Cardiac septum (tissue), 1 donor: ENCODE measurements around the gene CCDC6. TPM values are rescaled to one million over a fixed set of nuclear protein-coding genes. Genes with fewer than 3 reads are reported as not detected.
"Not testable (repeated sequence)": the region's sequence is repeated elsewhere in the genome, so short reads cannot be mapped to it uniquely, and the experiment has no call there.

Experiments used
- DNase-seq: peaks from one replicate; pipeline ENCODE4 v3.0.0-alpha.2; 2020; ENCODE audit warnings: low spot score
- intact Hi-C: fragments of 100-400 bp; cut with DNase I; formaldehyde crosslinking; loops from one replicate; pipeline ENCODE4 v1.14.0; 2022
- total RNA-seq: library from RNA; stranded (reverse); fragmentation: NEBNext Ultra II Directional; extraction: Animal tissue kit (Norgen Biotek cat#: 25700); gene quantifications from one replicate; pipeline ENCODE4 v1.2.1, GENCODE V29; 2021
- donor health status: DM: no; HTN: no; CAD: no.

Gene CCDC6
- total RNA-seq, 1 donor from 2014 or later: 20.0 TPM

DNA sequence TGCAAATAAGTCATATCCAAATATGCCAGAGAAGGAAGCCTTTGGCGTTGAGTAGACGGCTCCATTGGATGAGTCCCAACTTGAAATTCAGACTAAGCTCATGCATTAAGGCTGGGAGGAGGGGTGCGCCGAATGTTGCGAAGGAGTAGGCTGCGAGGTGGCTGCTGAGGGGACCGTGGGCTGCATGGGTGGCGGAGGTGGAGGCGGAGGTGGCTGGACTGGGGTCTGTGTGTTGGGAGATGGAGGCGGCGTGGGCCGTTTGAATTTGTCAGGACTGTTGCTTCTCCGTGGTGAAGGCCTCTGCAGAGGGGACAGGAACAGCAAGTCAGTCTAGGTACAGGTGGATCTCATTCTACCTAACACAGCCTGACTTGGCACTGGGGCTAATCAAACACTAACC is 113.5 kb downstream of the CCDC6 start:
- DNase-seq: no peak
- intact Hi-C loops: no loop called here

DNA sequence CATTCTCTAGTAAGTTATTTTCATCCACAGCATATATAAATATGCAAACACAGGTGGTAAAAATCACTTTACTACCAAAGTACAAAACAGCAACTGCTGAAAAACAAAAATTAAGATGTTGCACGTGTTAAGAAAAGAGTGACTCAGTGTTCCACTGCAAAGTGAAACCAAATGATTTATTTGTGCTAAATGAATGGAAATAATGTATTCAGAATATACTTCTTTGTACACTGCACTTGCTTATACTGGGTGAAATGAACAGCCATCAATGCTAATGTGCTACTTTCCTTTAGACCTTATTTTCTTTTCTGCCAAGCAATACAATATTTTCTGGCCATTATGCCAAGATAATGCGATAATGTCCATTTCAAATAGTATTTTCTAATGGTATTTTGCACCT is 114.8 kb downstream of the CCDC6 start:
- no peak for DNase-seq
- intact Hi-C loops: no loop called here

DNA sequence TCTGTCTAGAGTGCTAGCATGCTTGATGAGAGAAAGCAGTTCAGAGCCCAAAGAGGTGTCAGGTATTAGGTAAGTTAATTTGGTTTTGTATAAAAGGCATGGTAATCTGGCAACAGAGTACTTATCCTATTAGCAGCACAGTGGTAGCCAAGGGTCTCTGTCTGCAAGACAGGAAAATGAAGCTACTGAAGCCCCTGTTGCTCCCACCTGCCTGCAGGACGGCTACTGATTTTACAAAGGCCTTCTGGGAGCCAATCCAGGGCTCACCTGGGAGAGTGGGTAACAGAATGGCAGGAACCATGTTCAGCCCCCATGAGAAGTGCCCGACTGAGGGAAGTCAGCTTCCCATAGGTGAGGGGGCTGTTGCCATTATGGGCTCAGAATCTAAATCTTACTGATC is 116.3 kb downstream of the CCDC6 start:
- intact Hi-C loops, DNase-seq: not testable (repeated sequence)

DNA sequence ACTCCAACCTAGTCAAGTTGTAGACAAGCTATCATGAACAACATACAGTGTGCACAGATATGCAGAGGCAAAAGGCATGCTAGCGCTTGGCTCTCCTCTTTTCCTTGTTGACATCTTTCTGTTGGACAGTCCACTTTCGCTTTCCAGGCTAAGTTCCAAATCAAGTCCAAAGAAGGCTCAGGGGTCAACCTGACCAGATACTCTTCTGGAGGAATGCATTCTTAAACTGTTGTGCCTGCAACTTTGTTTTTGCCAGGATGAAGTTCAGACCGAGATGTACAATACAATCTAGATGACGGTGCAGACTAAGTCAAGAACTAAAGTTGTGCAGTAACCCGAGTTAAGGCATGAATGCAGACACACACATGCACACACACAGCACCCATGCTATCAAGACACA is 117.4 kb downstream of the CCDC6 start:
- intact Hi-C loops, DNase-seq: not testable (repeated sequence)

DNA sequence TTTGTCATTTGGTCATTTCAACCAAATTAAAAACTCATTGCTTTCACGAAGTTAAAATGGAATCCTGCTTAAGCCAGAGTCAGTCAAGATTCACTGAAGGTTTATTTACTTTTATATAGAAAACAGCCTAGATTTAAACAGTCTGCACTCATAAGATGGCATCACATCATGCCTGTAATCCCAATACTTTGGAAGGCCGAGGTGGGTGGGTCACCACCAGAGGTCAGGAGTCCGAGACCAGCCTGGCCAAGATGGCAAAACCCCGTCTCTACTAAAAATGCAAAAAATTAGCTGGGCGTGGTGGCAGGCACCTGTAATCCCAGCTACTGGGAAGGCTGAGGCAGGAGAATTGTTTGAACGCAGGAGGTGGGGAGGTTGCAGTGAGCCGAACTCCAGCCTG is 119.3 kb downstream of the CCDC6 start:
- DNase-seq, intact Hi-C loops: not testable (repeated sequence)

DNA sequence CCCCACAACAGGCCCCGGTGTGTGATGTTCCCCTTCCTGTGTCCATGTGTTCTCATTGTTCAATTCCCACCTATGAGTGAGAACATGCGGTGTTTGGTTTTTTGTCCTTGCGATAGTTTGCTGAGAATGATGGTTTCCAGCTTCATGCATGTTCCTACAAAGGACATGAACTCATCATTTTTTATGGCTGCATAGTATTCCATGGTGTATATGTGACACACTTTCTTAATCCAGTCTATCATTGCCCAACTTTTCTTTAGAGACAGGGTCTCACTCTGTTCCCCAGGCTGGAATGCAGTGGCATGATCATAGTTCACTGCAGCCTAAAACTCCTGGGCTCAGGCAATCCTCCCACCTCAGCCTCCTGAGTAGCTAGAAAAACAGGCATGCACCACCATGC is 120.9 kb downstream of the CCDC6 start:
- intact Hi-C loops, DNase-seq: not testable (repeated sequence)

DNA sequence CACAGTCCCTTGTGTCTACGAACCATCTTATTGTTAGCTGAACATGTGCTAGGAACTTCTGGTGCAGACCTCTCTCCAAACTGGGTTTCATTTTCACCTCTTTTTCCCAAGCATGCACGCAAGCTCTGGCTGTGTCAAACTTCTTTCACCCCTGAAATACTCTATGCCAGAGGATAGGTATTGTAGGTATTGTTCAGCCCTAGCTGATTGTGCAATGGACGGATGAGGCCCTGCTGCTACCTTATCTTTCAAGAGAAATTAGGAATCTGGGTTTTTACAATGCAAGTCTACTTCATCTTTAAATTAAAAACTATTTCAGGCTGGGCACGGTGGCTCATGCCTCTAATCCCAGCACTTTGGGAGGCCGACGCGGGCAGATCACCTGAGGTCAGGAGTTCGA is 124.8 kb downstream of the CCDC6 start:
- intact Hi-C loops: no loop called here
- DNase-seq: no peak

DNA sequence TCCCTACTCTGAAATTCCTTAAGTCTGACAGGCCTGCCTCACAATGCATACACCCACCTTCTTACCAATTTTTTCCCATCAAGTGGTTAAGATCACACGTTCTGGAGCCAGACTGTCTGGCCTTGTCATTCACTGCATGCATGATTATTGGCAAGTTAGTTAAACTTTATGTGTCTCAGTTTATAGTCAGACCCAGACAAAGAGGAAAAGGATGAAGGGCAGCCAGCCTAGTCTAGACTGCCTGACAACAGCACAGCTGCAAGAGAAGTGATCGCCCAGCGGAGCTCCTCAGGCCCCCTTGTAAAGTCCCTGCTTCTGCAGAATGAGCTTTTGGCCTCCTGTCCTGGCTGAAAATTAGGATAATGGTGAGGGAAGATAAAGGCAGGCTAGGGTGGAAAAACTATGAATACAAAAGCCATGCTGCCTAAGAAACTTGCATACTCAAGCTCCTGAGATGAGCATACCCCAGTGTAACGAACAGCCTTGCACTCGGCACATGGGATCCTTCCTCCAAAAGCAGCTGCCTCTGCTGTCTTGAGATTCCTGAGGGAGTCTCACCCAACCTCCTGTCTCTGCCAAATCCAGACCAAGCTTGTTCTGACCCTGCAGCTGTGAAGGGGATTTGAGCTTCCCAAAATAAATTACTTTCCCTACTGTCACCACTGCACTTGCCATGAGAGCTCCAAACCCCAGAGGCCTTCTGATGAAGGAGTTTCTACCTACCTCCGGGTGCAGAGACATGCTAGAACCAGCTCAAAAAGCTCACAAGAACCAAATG is 126.4 kb downstream of the CCDC6 start:
- intact Hi-C loops: no loop called here
- DNase-seq: no peak

DNA sequence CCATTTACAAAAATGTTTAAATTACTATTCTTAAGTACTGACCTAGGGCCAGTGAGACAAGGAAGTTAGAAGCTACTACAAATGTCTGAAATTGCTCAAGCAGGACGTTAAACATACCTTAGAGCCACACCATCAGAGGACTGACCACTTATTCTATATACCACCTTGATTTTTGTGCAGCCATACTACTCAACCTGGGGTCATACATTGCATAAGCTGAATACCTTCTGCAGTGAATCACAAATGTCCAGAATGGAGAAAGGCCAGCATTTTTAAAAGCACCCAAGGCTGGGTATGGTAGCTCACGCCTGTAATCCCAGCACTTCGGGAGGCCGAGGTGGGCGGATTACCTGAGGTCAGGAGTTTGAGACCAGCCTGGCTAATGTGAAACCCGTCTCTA is 131.9 kb downstream of the CCDC6 start:
- DNase-seq: no peak
- intact Hi-C loops: no loop called here

DNA sequence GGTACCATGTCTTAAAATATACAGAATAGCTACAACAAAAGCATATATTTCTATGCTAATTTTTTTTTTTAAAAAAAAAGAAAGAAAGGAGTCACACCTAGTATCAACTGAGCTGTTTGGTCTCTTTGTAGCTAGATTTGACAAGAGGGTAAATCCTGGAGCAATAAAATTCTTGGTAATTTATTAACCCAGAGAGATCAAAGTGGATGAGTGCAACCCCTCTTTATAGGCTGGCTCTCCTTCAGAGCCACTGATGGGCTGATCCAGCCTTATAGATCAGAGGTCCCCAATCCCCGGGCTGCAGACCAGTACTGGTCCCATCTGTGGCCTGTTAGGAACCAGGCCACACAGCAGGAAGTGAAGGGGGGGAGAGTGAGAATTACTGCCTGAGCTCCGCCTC is 133.3 kb downstream of the CCDC6 start:
- intact Hi-C loops: no loop called here
- no peak for DNase-seq

DNA sequence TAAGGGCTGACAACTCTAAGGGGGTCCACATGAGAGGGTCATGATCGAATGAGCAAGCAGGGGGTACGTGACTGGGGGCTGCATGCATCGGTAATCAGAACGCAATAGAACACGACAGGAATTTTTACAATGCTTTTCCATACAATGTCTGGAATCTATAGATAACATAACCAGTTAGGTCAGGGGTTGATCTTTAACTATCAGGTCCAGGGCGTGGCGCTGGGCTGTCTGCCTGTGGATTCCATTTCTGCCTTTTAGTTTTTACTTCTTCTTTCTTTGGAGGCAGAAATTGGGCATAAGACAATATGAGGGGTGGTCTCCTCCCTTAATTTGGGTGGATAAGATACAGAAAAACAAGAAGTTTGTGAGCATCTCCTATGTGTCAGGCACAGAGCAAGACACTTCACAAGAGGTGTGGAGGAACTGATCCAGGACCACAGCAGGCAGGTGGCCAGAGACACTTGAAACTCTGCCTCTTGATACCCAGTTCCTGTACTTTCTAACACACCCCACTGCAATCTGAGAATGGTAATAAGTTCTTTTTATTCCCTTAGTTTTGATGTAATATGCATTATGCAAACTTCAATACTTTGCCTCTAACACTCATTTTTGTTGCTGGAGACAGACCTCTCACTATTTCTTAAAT is 135.1 kb downstream of the CCDC6 start:
- DNase-seq: no peak
- intact Hi-C loops: no loop called here

DNA sequence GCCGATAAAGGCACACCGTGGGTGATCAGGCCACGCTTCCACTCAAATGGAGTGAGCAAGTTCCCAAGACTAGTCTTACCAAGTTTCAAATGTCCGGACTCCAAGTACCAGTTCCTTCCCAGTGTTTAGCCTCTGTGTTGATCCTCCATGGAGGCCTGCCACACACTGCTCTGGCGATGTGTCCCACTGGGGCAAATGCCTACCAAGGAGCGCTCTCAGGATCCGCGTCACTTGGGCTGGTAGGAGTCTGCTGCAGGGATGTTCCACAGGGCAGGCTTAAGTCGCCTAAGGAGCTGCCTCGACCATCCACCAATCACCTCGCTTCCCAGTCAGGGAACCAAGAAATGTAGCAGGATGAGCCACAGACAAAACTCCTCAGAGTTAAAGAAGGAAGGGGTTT is 135.7 kb downstream of the CCDC6 start:
- intact Hi-C loops: no loop called here
- DNase-seq: no peak

DNA sequence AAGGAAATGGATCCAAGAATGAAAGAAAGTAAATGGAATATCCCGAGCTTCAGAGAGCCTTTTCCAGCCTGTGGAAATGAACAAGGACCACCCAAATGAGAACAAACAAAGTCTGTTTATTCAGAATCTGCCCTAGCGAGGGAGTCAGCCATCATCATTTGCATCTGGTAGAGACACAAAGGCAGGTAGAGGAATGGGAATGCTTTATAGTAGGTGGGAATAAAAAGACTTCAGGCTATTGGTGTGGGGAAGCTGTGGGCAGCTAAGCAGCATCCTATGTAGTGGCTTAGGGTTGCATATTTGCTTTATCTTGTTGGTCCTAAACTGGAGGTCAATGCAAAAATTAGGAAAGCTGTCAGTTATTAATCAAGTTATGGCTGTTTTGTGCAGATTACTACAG is 143.9 kb downstream of the CCDC6 start:
- intact Hi-C loops: no loop called here
- DNase-seq: no peak

DNA sequence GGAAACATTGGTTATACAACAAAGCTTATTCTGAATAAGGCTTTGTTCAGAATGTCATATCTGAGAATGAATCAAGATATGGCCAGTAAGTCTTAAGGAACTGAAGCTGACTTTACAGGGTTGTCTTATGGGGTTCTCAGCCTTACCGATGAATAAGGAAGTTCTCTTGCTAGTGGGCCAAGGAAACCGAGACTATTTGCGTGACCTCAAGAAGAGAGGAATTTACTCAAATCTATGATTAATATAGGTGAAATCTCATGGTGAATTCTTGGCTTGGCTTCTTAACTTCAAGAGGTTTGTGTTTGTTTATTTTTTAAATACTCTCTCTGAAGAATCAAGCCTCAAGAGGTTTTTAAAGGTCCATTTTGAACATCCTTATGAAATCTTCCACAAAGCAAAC is 148.4 kb downstream of the CCDC6 start:
- no peak for DNase-seq
- intact Hi-C loops: no loop called here

DNA sequence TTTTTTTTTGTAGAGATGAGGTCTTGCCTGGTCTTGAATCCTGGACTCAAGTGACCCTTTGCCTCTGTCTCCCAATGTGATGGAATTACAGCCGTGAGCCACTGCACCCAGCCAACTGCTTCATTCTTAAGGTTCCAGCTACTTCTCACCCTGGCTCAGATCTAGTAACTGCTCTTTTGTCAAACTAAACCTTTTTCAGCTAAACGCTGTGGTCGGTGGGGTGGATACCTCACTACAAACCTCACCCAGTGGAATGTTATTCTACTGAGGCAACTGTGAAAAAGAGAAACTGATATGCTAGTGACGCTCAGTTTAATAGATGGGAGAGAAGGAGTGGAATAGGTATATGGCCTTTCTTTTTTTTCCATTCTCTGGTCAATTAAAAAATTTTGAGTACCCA is 151.4 kb downstream of the CCDC6 start:
- DNase-seq: no peak
- intact Hi-C loops: no loop called here

DNA sequence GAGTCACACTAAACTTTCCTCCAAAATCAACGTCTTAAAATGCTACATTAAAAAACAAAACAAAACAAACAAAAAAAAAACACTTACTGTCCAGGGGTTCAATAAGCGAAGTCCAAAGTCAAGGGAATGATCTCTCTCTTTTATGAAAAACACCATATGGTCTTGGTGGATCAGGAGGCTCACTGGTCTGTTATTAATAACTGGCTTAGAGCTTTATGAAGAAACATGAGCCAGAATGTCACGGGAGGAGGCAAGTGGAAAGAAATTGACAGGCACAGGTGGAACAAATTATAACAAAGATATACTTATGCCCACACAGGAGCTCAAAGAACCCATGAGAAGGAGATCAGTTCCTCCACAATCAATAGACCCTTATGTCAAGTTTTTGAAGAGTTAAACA is 153.1 kb downstream of the CCDC6 start, which contains the start of gene MRLN:
TSS of gene MRLN (minus strand) at position 189 of the 400 bp plus-strand sequence.
- intact Hi-C loops: no loop called here
- DNase-seq: no peak

DNA sequence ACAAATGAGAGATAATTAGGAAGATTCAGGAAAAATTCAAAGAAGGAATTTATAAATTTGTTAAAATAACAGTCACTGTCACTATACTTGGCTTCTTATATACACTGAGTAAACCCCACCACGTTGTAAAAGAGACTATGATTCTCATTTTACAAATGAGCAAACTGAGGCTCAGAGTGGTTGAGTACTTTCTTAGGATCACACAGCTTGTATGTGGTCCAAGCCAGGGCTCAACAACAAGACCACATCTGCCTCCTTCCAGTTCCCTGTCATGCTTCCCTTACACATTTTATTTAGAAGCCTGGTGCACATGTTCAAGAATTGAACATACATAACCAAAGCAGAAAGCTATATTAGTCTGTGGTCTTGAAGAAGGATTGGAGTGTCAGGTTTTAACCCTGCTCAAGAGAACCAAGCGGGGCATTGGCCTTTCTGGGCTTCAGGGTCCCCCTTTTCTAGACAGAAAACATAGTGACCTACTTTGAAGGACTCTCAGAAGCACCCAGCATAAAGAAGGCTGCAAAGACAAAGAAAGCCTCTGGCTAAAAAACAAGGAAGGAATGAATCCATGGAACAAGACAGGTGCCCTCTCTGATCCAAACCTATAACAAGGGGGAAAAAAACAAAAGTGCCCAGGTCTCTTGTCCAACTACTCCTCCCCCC is 153.9 kb downstream of the CCDC6 start:
- no peak for DNase-seq
- intact Hi-C loops: no loop called here

DNA sequence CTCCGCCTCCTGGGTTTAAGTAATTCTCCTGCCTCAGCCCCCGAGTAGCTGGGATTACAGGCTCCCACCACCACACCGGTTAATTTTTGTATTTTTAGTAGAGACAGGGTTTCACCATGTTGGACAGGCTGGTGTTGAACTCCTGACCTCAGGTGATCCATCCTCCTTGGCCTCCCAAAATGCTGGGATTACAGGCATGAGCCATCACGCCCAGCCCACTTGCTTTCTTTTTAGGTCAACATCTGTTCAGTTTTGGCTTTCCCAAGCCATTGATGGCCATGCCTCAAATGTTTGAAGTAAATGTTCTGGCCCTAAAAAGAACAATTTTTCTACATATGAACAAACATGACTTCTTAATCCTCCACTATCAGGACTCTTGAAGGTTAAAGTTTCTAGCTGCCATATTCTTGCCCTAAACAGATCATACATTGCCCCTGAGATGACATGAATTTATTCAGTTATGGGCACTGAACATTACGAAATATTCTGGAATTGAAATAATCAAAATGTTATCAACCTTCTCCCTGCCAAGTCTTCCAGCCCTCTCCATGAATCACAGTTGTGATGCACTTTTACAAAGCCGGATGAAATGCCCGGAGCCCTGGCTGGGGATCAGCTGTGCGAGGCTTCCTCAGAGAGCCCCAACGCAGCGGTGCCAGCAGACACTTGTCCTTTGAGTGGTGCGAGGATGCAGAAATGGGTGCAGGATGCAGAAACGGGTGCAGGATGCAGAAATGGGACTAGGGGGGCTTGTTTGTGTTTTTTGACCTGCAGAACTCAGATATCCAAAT is 156.0 kb downstream of the CCDC6 start:
- DNase-seq: no peak
- intact Hi-C loops: no loop called here

DNA sequence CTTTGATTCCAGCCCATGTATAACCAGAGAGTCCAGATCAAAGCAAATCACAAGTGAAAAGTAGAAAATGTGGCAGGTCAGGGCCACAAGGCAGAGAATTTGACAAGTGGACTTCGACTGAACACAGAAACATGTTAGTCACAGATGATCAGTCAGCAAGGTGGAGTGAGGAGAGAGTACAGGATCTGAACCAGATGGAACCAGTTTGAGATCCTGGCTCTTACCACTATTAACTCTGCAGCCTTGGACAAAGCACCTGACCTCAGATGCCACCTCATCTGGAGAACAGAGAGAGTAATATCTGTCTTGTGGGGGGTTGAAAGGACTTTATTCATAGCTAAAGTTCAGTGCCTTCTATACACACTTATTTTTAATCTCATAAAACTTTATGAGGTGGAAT is 157.5 kb downstream of the CCDC6 start:
- DNase-seq: no peak
- intact Hi-C loops: no loop called here

DNA sequence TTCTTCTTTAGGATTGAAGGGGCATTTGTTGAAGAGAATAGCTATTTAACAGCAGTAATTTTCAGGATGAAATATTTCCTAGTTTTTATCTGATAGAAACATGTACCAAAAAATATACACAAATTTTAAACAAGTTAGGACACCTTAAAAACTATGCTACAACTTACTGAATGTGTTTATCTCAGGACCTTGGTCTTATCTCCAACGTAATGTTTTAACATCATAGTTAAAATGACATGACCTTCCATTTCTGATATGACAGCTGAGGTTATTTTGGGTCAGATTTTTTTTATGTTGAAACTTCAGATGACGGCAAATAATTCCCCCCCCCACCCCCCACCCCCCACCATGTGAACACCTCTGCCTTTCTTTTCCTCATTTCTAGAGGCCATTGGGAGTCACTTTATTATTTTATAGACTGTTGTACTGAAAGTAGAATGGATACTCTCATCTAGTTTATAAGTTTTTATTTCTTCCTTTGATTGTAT is 161.1 kb downstream of the CCDC6 start:
- DNase-seq: no peak
- intact Hi-C loops: no loop called here
